Body of pancreas (tissue), 4 donors: ENCODE data around the gene VTA1. TPM values are rescaled to one million over a fixed set of nuclear protein-coding genes. Genes with fewer than 3 reads are reported as not detected.

ENCODE experiments used
- ATAC-seq: fragments of 150-250 bp; one replicate; pipeline ENCODE4 v1.9.1; 2016
- DNase-seq, 4 donors: peaks; one replicate each; pipeline ENCODE4 v3.0.0-alpha.2; 2019
- H3K27ac ChIP-seq, 4 donors: fragments of 200-600 bp; sonication (generic); 1 replicate in 3 of 4; 2 replicates in 1 of 4; pipeline versions ENCODE4 v1.5.1 to v1.6.1; 2016 to 2019; ENCODE audit warnings: mild to moderate bottlenecking in 1 of 4, mixed read lengths in 1 of 4, moderate library complexity in 1 of 4
- H3K27me3 ChIP-seq, 2 donors: fragments of 200-600 bp; sonication (generic); one replicate each; pipeline ENCODE4 v1.6.0; 2016; ENCODE audit warnings: mild to moderate bottlenecking in 1 of 2
- H3K36me3 ChIP-seq, 2 donors: fragments of 200-600 bp; sonication (generic); replicated peaks in 1 of 2; 2 replicates each; pipeline ENCODE4 v1.5.1; 2016; ENCODE audit warnings: low read depth in 2 of 2; ENCODE audit not compliant: insufficient read depth in 1 of 2
- H3K4me1 ChIP-seq: fragments of 200-600 bp; sonication (generic); one replicate; pipeline ENCODE4 v1.6.0; 2016
- H3K4me3 ChIP-seq, 2 donors: fragments of 200-600 bp; sonication (generic); 1 replicate in 1 of 2; 2 replicates in 1 of 2; pipeline ENCODE4 v1.5.1; 2016 to 2019
- H3K9me3 ChIP-seq, 3 donors: fragments of 200-600 bp; sonication (generic); 1 replicate in 2 of 3; 2 replicates in 1 of 3; pipeline ENCODE4 v1.5.1; 2016
- POLR2A ChIP-seq, 3 donors: fragments of 450-650 bp; IDR thresholded peaks; one replicate each; pipeline ENCODE4 v1.6.1; 2016; ENCODE audit warnings: antibody characterized with exemption in 3 of 3, mild to moderate bottlenecking in 2 of 3
- WGBS, 2 donors: methylation state at CpG; one replicate each; pipeline ENCODE4 v1.1.5; 2017; 5-methylcytosine and 5-hydroxymethylcytosine counted together
- intact Hi-C: fragments of 100-400 bp; cut with DNase I; formaldehyde crosslinking; loops from one replicate; pipeline ENCODE4 v1.15.1; 2023
- total RNA-seq, 2 donors: library from RNA; depleted of rRNA; stranded (reverse); fragments of >200 nt; gene quantifications; one replicate each; pipeline ENCODE4 v1.1.0, GENCODE V29; 2016
- TF ChIP-seq, protein P1 (sequence below), 7 experiments: fragments of 450-650 bp in 4 of 7; fragments of 200-600 bp in 3 of 7; sonication (generic) in 3 of 7; IDR thresholded peaks; one replicate each; pipeline ENCODE4 v1.5.1; 2016 to 2019; ENCODE audit warnings: antibody characterized with exemption in 7 of 7

Gene VTA1
- total RNA-seq, 2 donors from 2014 or later: 5.9 to 11.9 TPM

DNA sequence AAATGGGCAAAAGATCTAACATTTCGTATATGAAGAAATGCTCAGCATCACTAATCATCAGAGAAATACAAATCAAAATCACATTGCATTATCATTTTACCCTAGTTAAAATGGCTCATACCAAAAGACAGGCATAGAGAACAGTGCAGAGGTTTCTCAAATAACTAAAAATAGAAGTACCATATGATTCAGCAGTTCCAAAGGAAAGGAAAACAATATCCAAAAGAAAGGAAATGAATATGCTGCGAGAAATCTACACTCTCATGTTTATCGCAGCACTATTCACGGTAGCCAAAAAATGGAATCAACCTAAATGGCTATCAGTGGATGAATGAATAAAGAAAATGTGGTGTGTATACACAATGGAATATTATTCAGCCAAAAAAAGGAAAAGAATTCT lies 63.5 kb downstream of the VTA1 start:
- Histone ChIP-seq H3K36me3 (peaks cover 0 to 9% of the 10 kb centered on the region in 2 donors), H3K4me3 (no peak overlapping the region), H3K27ac (no peak overlapping the region), H3K9me3 (no peaks in the 10 kb centered on the region), H3K27me3 (no peaks in the 10 kb centered on the region), H3K4me1 (no peaks in the 10 kb centered on the region)
- no peak for TF ChIP-seq POLR2A (IDR thresholded peaks at IDR 0.05)
- TF ChIP-seq, protein P1, sequence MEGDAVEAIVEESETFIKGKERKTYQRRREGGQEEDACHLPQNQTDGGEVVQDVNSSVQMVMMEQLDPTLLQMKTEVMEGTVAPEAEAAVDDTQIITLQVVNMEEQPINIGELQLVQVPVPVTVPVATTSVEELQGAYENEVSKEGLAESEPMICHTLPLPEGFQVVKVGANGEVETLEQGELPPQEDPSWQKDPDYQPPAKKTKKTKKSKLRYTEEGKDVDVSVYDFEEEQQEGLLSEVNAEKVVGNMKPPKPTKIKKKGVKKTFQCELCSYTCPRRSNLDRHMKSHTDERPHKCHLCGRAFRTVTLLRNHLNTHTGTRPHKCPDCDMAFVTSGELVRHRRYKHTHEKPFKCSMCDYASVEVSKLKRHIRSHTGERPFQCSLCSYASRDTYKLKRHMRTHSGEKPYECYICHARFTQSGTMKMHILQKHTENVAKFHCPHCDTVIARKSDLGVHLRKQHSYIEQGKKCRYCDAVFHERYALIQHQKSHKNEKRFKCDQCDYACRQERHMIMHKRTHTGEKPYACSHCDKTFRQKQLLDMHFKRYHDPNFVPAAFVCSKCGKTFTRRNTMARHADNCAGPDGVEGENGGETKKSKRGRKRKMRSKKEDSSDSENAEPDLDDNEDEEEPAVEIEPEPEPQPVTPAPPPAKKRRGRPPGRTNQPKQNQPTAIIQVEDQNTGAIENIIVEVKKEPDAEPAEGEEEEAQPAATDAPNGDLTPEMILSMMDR (IDR thresholded peaks at IDR 0.05): no peak
- ATAC-seq (no peak), DNase-seq (no peak)
- intact Hi-C loops: no loop called here
- WGBS, 2 donors: 86 to 91% methylated on average over 4 of the region's 4 CpGs

DNA sequence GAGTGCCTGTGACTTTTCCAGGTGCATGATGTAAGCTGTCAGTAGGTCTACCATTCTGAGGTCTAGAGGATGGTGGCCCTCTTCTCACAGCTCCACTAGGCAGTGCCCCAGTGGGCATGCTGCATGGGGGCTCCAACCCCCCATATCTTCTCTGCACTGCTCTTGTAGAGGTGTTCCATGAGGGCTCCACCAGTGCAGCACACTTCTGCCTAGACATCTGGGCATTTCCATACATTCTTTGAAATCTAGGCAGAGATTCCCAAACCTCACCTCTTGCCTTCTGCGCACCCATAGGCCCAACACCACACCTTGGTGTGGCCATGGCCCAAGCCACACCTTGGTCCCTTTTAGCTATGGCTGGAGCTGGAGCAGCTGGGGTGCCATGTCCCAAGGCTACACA lies 66.3 kb downstream of the VTA1 start:
- Histone ChIP-seq H3K27ac (no peak overlapping the region), H3K27me3 (no peaks in the 10 kb centered on the region), H3K9me3 (no peaks in the 10 kb centered on the region), H3K4me3 (no peak overlapping the region), H3K36me3 (peaks cover 2 to 9% of the 10 kb centered on the region in 2 donors), H3K4me1 (no peaks in the 10 kb centered on the region)
- DNase-seq (no peak), ATAC-seq (no peak)
- intact Hi-C loops: no loop called here
- WGBS, 2 donors: 78 to 100% methylated on average over 1 of the region's 1 CpG
- no peak for TF ChIP-seq POLR2A (IDR thresholded peaks at IDR 0.05)
- TF ChIP-seq, protein P1 (IDR thresholded peaks at IDR 0.05): no peak

GRCh38 chr6:142218446-142218845 lies 71.4 kb downstream of the VTA1 start:
- Histone ChIP-seq H3K9me3 (no peaks in the 10 kb centered on the region), H3K4me1 (no peaks in the 10 kb centered on the region), H3K4me3 (no peak overlapping the region), H3K27ac (no peak overlapping the region), H3K27me3 (no peaks in the 10 kb centered on the region), H3K36me3 (peaks cover 5 to 6% of the 10 kb centered on the region in 2 donors)
- intact Hi-C loops: no loop called here
- DNase-seq (no peak), ATAC-seq (no peak)
- WGBS, 2 donors: 77 to 79% methylated on average over 2 of the region's 2 CpGs
- TF ChIP-seq POLR2A (IDR thresholded peaks at IDR 0.05): no peak
- TF ChIP-seq, protein P1 (IDR thresholded peaks at IDR 0.05): no peak

GRCh38 chr6:142222022-142222421 lies 75.0 kb downstream of the VTA1 start:
- H3K27ac ChIP-seq: no peak overlapping the region
- H3K4me3 ChIP-seq: no peak overlapping the region
- H3K4me1 ChIP-seq: no peaks in the 10 kb centered on the region
- 71 to 78% methylated on average over 6 of the region's 6 CpGs for WGBS, 2 donors
- ATAC-seq (no peak), DNase-seq (no peak)
- peaks cover 5 to 6% of the 10 kb centered on the region in 2 donors for H3K36me3 ChIP-seq
- intact Hi-C loops: no loop called here
- no peak for TF ChIP-seq POLR2A (IDR thresholded peaks at IDR 0.05)
- TF ChIP-seq, protein P1 (IDR thresholded peaks at IDR 0.05): no peak
- H3K27me3 ChIP-seq: no peaks in the 10 kb centered on the region
- H3K9me3 ChIP-seq: no peaks in the 10 kb centered on the region

GRCh38 chr6:142223938-142224337 lies 76.9 kb downstream of the VTA1 start:
- WGBS, 2 donors: 68 to 78% methylated on average over 8 of the region's 8 CpGs
- Histone ChIP-seq H3K36me3 (peaks cover 0 to 6% of the 10 kb centered on the region in 2 donors), H3K4me1 (no peaks in the 10 kb centered on the region), H3K27ac (no peak overlapping the region), H3K27me3 (no peaks in the 10 kb centered on the region), H3K4me3 (no peak overlapping the region), H3K9me3 (no peaks in the 10 kb centered on the region)
- ATAC-seq (no peak), DNase-seq (no peak)
- intact Hi-C loops: no loop called here
- TF ChIP-seq, protein P1 (IDR thresholded peaks at IDR 0.05): no peak
- TF ChIP-seq POLR2A (IDR thresholded peaks at IDR 0.05): no peak
